GM13976 (cell line): ENCODE measurements around the gene PI4KA.
"Not testable (repeated sequence)": the region's sequence is repeated elsewhere in the genome, so short reads cannot be mapped to it uniquely, and the experiment has no call there.

Experiments used
- DNase-seq: peaks from one replicate; pipeline ENCODE4 v3.0.0; 2012; ENCODE audit warnings: low spot score
- CTCF ChIP-seq: IDR thresholded peaks from 2 replicates; pipeline ENCODE4 v1.5.1; 2012; ENCODE audit warnings: borderline replicate concordance, mild to moderate bottlenecking; ENCODE audit not compliant: insufficient read depth; ENCODE audit errors: extremely low read depth, missing control alignments, control extremely low read depth
- in situ Hi-C: fragments of 300-500 bp; cut with MboI; formaldehyde crosslinking; loops from one replicate; pipeline ENCODE4 v1.12.0; 2022; ENCODE audit warnings: low sequenced_read_pairs, mixed read lengths, inconsistent platforms; ENCODE audit not compliant: unreplicated experiment

Gene PI4KA

GRCh38 chr22:20852076-20852475 lies 6.5 kb downstream of the PI4KA start:
- no peak for TF ChIP-seq CTCF
- in situ Hi-C loops, result no loop called here
- no peak for DNase-seq

DNA sequence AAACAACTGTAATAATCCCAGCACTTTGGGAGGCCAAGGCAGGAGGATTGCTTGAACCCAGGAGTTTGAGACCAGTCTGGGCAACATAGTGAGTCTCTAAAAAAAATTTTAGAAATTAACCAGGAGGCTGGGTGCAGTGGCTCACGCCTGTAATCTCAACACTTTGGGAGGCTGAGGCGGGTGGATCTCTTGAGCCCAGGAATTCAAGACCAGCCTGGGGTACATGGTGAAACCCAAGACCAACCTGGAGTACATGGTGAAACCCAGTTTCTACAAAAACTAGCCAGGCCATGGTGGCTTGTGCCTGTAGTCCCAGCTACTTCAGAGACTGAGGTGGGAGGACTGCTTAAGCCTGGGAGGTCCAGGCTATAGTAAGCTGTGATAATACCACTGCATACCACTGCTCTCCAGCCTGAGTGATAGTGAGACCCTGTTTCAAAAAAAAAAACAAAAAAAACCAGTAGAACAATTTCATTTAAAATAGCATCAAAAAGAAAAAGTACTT lies 11.2 kb downstream of the PI4KA start:
- in situ Hi-C loops, result no loop called here
- DNase-seq, result no peak
- no peak for TF ChIP-seq CTCF

GRCh38 chr22:20844055-20845037 lies 14.3 kb downstream of the PI4KA start:
- no peak for DNase-seq
- in situ Hi-C loops, result no loop called here
- no peak for TF ChIP-seq CTCF

DNA sequence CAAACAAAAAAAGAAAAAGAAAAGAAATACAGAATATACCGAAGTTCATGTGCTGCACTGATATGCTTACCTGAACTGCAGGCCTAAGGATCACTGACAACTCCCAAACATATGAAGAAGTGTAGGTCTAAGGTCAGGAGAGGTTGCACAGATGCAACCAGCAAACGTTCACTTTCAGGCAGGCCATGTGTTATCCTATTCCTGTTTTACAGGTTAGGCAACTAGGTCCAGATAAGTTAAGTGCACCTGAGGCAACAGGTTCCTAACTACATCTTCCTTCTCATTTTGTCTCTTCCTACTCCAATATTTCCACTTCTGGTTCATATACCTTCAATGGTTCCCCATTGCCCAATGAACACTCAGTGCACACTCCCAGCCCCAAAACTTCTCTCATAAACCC lies 15.1 kb downstream of the PI4KA start:
- no peak for TF ChIP-seq CTCF
- no peak for DNase-seq
- in situ Hi-C loops, result no loop called here

DNA sequence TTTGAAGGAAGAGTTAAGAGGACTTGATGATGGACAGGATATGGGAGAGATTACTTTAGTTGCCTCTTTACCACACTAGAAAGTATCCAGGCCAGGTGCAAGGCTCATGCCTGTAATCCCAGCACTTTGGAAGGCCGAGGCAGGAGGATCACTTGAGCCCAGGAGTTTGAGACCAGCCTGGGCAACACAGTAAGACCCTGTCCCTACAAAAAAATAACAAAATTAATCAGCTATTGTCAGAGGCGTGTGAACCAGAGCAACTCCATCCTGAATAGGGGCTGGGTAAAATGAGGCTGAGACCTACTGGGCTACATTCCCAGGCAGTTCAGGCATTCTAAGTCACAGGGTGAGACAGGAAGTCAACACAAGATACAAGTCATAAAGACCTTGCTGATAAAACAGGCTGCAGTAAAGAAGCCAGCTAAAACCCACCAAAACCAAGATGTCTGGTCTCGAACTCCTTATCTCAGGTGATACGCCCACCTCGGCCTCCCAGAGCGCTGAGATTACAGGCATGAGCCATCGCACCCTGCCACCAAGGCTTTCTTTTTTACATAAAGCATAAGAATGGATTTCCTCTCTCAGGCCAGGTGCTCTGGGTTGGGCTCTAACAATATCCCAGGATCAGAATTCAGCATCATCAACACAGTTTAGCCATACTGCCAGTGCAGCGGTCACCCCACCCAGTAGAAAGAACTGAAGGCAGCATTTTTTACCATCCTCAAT lies 17.8 kb downstream of the PI4KA start:
- TF ChIP-seq CTCF, result no peak
- in situ Hi-C loops, result no loop called here
- no peak for DNase-seq

GRCh38 chr22:20839837-20840645 lies 18.6 kb downstream of the PI4KA start:
- in situ Hi-C loops, result no loop called here
- no peak for DNase-seq
- TF ChIP-seq CTCF, result no peak

- DNase-seq, in situ Hi-C loops: not testable (repeated sequence)
Measured at GRCh38 chr22:20839354-20839753, 19.3 kb downstream of the PI4KA start.
